Measurements from ENCODE around the gene CHMP2A. TPM values are rescaled to one million over a fixed set of nuclear protein-coding genes. Genes with fewer than 3 reads are reported as not detected.

CHMP2A gene
- total RNA-seq, 1 experiment from 2014 or later, result 154 TPM

- BruUV-seq (replicated peaks), result no TSS peak
- DNase-seq (ENCODE audit: unreplicated experiment), result no peak
- no peaks in the 10 kb centered on the region for H3K9me3 Mint-ChIP-seq (ENCODE audit: unreplicated experiment)
- peaks cover 38% of the 10 kb centered on the region for H3K36me3 Mint-ChIP-seq (ENCODE audit: insufficient read depth, unreplicated experiment)
- no peak overlapping the region for H3K4me3 Mint-ChIP-seq (ENCODE audit: unreplicated experiment)
- H3K27me3 Mint-ChIP-seq (ENCODE audit: insufficient read depth, unreplicated experiment), result no peaks in the 10 kb centered on the region
- H3K27ac Mint-ChIP-seq (ENCODE audit: low read depth, unreplicated experiment), result peak overlapping the region; percentile 98
- peaks cover 23% of the 10 kb centered on the region for H3K4me1 Mint-ChIP-seq (ENCODE audit: insufficient read depth, unreplicated experiment)
- intact Hi-C loops (cut with micrococcal nuclease), result no loop called here
- POLR2A ChIA-PET, result interaction anchor here (1.0 to 2.1 kb wide), 4 partner anchors 9 to 52 kb away, joined by 3 to 32 read pairs (median 8); partner anchors contain the start of genes CHMP2A, UBE2M and ZBTB45
- TF ChIP-seq, protein P1, sequence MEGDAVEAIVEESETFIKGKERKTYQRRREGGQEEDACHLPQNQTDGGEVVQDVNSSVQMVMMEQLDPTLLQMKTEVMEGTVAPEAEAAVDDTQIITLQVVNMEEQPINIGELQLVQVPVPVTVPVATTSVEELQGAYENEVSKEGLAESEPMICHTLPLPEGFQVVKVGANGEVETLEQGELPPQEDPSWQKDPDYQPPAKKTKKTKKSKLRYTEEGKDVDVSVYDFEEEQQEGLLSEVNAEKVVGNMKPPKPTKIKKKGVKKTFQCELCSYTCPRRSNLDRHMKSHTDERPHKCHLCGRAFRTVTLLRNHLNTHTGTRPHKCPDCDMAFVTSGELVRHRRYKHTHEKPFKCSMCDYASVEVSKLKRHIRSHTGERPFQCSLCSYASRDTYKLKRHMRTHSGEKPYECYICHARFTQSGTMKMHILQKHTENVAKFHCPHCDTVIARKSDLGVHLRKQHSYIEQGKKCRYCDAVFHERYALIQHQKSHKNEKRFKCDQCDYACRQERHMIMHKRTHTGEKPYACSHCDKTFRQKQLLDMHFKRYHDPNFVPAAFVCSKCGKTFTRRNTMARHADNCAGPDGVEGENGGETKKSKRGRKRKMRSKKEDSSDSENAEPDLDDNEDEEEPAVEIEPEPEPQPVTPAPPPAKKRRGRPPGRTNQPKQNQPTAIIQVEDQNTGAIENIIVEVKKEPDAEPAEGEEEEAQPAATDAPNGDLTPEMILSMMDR (IDR thresholded peaks at IDR 0.05; ENCODE audit: unreplicated experiment), result no peak
- CTCF ChIA-PET, result interaction anchor here (1.5 kb wide), 1 partner anchor 52 kb away, joined by 4 read pairs; the partner anchor contains the start of gene ZBTB45
These were observed 16.7 kb upstream of the CHMP2A start for GRCh38 chr19:58571575-58571947.

DNA sequence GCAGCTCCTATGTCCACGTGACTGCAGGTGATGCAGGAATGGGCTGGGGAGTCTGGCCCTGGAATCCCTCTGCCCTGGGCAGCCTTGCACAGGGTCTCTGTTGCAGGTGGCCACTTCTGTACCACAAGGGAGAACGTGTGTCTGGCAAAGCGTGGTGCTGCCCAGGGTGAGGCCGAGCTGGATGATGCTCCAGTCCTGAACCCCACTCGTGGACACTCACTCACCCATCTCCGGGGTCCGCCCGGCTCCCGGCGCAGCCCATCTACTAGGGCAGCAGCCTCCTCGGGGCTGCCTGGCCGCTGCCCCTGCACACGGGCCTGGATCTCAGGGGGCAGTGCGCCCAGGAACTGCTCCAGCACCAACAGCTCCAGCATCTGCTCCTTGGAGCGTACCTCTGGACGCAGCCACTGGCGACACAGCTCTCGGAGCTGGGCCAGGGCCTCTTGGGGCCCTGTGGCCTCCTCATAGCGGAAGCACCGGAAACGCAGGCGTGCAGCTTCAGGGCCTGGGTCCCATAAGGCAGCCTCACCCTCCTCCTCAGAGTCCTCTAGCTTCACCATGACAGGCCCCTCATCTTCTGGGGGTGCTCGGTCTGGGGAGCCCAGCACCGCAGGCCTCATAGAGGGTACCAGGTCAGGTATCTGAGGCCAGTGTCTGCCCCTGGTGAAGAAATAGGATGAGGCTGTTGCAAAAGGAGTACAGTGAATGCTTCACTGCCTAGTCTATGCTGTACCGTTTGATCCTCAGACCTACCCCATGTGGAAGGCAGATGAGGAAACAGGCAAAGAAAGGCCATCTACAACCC lies 16.1 kb upstream of the CHMP2A start:
- POLR2A ChIA-PET, result interaction anchor here (1.0 to 2.1 kb wide), 2 partner anchors 11 to 51 kb away, joined by 3 to 32 read pairs; partner anchors contain the start of genes UBE2M and ZBTB45

GRCh38 chr19:58569943-58570670 lies 15.2 kb upstream of the CHMP2A start:
- DNase-seq (ENCODE audit: unreplicated experiment), result no peak
- no peaks in the 10 kb centered on the region for H3K9me3 Mint-ChIP-seq (ENCODE audit: unreplicated experiment)
- TF ChIP-seq, protein P1 (IDR thresholded peaks at IDR 0.05; ENCODE audit: unreplicated experiment), result no peak
- peaks cover 48% of the 10 kb centered on the region for H3K36me3 Mint-ChIP-seq (ENCODE audit: insufficient read depth, unreplicated experiment)
- CTCF ChIA-PET, result interaction anchor here (0.8 to 1.3 kb wide), 2 partner anchors 11 to 51 kb away, joined by 3 to 4 read pairs; partner anchors contain the start of gene ZBTB45
- no TSS peak for BruUV-seq (replicated peaks)
- no peak overlapping the region for H3K27ac Mint-ChIP-seq (ENCODE audit: low read depth, unreplicated experiment)
- peaks cover 23% of the 10 kb centered on the region for H3K4me1 Mint-ChIP-seq (ENCODE audit: insufficient read depth, unreplicated experiment)
- intact Hi-C loops (cut with micrococcal nuclease), result no loop called here
- H3K4me3 Mint-ChIP-seq (ENCODE audit: unreplicated experiment), result no peak overlapping the region
- no peaks in the 10 kb centered on the region for H3K27me3 Mint-ChIP-seq (ENCODE audit: insufficient read depth, unreplicated experiment)
- POLR2A ChIA-PET, result interaction anchor here (3.5 kb wide), 1 partner anchor 11 kb away, joined by 17 read pairs; the partner anchor contains the start of gene UBE2M

More for the DNA sequence above, 16.1 kb upstream of the CHMP2A start:
- Mint-ChIP-seq H3K9me3 (ENCODE audit: unreplicated experiment) (no peaks in the 10 kb centered on the region), H3K36me3 (ENCODE audit: insufficient read depth, unreplicated experiment) (peaks cover 43% of the 10 kb centered on the region), H3K27ac (ENCODE audit: low read depth, unreplicated experiment) (no peak overlapping the region), H3K27me3 (ENCODE audit: insufficient read depth, unreplicated experiment) (no peaks in the 10 kb centered on the region), H3K4me3 (ENCODE audit: unreplicated experiment) (no peak overlapping the region), H3K4me1 (ENCODE audit: insufficient read depth, unreplicated experiment) (peaks cover 23% of the 10 kb centered on the region)
- BruUV-seq (replicated peaks), result no TSS peak
- intact Hi-C loops (cut with micrococcal nuclease), result no loop called here
- TF ChIP-seq, protein P1 (IDR thresholded peaks at IDR 0.05; ENCODE audit: unreplicated experiment), result no peak
- DNase-seq (ENCODE audit: unreplicated experiment), result no peak
- CTCF ChIA-PET, result interaction anchor here (1.3 to 1.5 kb wide), 2 partner anchors 11 to 52 kb away, joined by 3 to 4 read pairs; partner anchors contain the start of gene ZBTB45
